Liver (tissue), 3 donors: ENCODE measurements around the gene CYFIP1.

Experiments
- HNF4A ChIP-seq, 2 donors: conservative IDR thresholded peaks; 2 replicates each; pipeline ENCODE4 v1.6.1; 2016; ENCODE audit warnings: antibody characterized with exemption in 2 of 2, mild to moderate bottlenecking in 2 of 2
- RXRA ChIP-seq, 2 donors: IDR thresholded peaks; 2 replicates each; pipeline ENCODE4 v1.6.1; 2017 to 2018; ENCODE audit warnings: antibody characterized with exemption in 2 of 2, mild to moderate bottlenecking in 1 of 2
- TF ChIP-seq, protein P1 (sequence below): fragments of 150-350 bp; IDR thresholded peaks from 2 replicates; pipeline ENCODE4 v1.5.1; 2017; ENCODE audit warnings: improper control_type of control experiment, low read depth, low read length; ENCODE audit not compliant: missing input control
- donor health status: healthy.
- donor health status: healthy.

DNA sequence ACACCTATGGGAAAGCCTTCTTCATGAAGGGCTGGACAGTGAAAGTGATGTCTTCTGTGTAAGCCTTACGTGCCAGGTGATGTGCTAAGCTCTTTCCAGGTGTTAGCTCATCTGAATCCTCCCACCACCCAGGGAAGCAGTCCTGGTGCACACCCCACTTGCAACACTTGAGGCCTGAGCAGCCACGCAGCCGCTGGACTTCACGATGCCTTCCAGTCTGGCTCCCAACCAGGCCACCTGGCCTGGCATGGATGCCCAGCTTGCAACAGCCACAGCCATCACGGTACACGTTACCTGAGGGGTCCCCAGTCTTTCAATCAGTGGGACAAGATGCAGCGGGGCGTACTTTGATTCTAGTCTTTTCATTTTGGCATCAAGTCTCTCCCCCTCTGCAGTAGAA, 105.9 kb downstream of the CYFIP1 start:
- TF ChIP-seq, protein P1, sequence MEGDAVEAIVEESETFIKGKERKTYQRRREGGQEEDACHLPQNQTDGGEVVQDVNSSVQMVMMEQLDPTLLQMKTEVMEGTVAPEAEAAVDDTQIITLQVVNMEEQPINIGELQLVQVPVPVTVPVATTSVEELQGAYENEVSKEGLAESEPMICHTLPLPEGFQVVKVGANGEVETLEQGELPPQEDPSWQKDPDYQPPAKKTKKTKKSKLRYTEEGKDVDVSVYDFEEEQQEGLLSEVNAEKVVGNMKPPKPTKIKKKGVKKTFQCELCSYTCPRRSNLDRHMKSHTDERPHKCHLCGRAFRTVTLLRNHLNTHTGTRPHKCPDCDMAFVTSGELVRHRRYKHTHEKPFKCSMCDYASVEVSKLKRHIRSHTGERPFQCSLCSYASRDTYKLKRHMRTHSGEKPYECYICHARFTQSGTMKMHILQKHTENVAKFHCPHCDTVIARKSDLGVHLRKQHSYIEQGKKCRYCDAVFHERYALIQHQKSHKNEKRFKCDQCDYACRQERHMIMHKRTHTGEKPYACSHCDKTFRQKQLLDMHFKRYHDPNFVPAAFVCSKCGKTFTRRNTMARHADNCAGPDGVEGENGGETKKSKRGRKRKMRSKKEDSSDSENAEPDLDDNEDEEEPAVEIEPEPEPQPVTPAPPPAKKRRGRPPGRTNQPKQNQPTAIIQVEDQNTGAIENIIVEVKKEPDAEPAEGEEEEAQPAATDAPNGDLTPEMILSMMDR, result no peak
- TF ChIP-seq RXRA (IDR thresholded peaks at IDR 0.05), result no peak
- no peak for TF ChIP-seq HNF4A (conservative IDR thresholded peaks at IDR 0.05)
